MM.1S (cell line): Measurements from ENCODE around the gene CD207.

ENCODE experiments used
- DNase-seq: peaks from one replicate; pipeline ENCODE4 v3.0.0-alpha.2; 2015
- H2AFZ ChIP-seq: fragments of 300-600 bp; sonication (generic); 2 replicates; pipeline ENCODE4 v1.6.0; 2016; ENCODE audit warnings: antibody characterized with exemption, low read length
- H3F3A ChIP-seq: fragments of 300-600 bp; sonication (generic); 2 replicates; pipeline ENCODE4 v1.6.1; 2016; ENCODE audit warnings: mild to moderate bottlenecking, antibody characterized with exemption, low read length, moderate library complexity, mixed read lengths; ENCODE audit not compliant: insufficient read depth
- H3K27ac ChIP-seq: fragments of 300-600 bp; sonication (generic); 2 replicates; pipeline ENCODE4 v1.5.1; 2016; ENCODE audit warnings: mild to moderate bottlenecking, low read length
- H3K27me3 ChIP-seq: fragments of 300-600 bp; sonication (generic); replicated peaks from 2 replicates; pipeline ENCODE4 v1.6.0; 2016; ENCODE audit warnings: low read length; ENCODE audit not compliant: insufficient read depth
- H3K36me3 ChIP-seq: fragments of 300-600 bp; sonication (generic); replicated peaks from 2 replicates; pipeline ENCODE4 v1.6.1; 2016; ENCODE audit warnings: mild to moderate bottlenecking, low read length, mixed read lengths; ENCODE audit not compliant: insufficient read depth
- H3K4me1 ChIP-seq: fragments of 300-600 bp; sonication (generic); 2 replicates; pipeline ENCODE4 v1.6.1; 2016; ENCODE audit warnings: low read length, mixed read lengths
- H3K4me2 ChIP-seq: fragments of 300-600 bp; sonication (generic); 2 replicates; pipeline ENCODE4 v1.6.0; 2016; ENCODE audit warnings: low read depth, low read length
- H3K4me3 ChIP-seq: fragments of 300-600 bp; sonication (generic); 2 replicates; pipeline ENCODE4 v1.5.1; 2016; ENCODE audit warnings: low read length, mixed read lengths
- H3K79me2 ChIP-seq: fragments of 300-600 bp; sonication (generic); 2 replicates; pipeline ENCODE4 v1.6.1; 2016; ENCODE audit warnings: mixed run types, low read length, mixed read lengths
- H3K9ac ChIP-seq: fragments of 300-600 bp; sonication (generic); 2 replicates; pipeline ENCODE4 v1.6.1; 2016; ENCODE audit warnings: low read length, mixed read lengths
- H3K9me2 ChIP-seq: fragments of 300-600 bp; sonication (generic); replicated peaks from 2 replicates; pipeline ENCODE4 v1.6.1; 2016; ENCODE audit warnings: mild to moderate bottlenecking, low read length, mixed read lengths; ENCODE audit not compliant: insufficient read depth
- H3K9me3 ChIP-seq: fragments of 300-600 bp; sonication (generic); replicated peaks from 2 replicates; pipeline ENCODE4 v1.6.1; 2016; ENCODE audit warnings: mild to moderate bottlenecking, low read length, mixed read lengths; ENCODE audit not compliant: insufficient read depth
- H4K20me1 ChIP-seq: fragments of 300-600 bp; sonication (generic); 2 replicates; pipeline ENCODE4 v1.6.1; 2016; ENCODE audit warnings: mild to moderate bottlenecking, low read length, moderate library complexity, mixed read lengths; ENCODE audit not compliant: insufficient read depth
- CTCF ChIP-seq: fragments of 300-600 bp; sonication (generic); IDR thresholded peaks from 2 replicates; pipeline ENCODE4 v1.5.1; 2016; ENCODE audit warnings: antibody characterized with exemption, low read length, mixed read lengths
- EZH2 ChIP-seq: fragments of 300-600 bp; sonication (generic); optimal IDR thresholded peaks from 2 replicates; pipeline ENCODE3; 2017; ENCODE audit warnings: low read depth, mild to moderate bottlenecking, antibody characterized with exemption, low read length, mixed read lengths
- EZH2phosphoT487 ChIP-seq: fragments of 300-600 bp; sonication (generic); IDR thresholded peaks from 2 replicates; pipeline ENCODE4 v1.6.1; 2018; ENCODE audit warnings: antibody characterized with exemption, low read length

The CD207 gene

GRCh38 chr2:70822843-70823242 lies 12.8 kb downstream of the CD207 start:
- no peaks in the 10 kb centered on the region for H3K27me3 ChIP-seq
- no peak for DNase-seq
- H3K9me3 ChIP-seq: no peaks in the 10 kb centered on the region
- no peak overlapping the region for H3K9ac ChIP-seq
- no peaks in the 10 kb centered on the region for H3K9me2 ChIP-seq
- H2AFZ ChIP-seq: no peak overlapping the region
- no peak overlapping the region for H3K4me2 ChIP-seq
- H4K20me1 ChIP-seq: no peaks in the 10 kb centered on the region
- no peak overlapping the region for H3K4me3 ChIP-seq
- H3K36me3 ChIP-seq: no peaks in the 10 kb centered on the region
- no peaks in the 10 kb centered on the region for H3K79me2 ChIP-seq
- no peaks in the 10 kb centered on the region for H3F3A ChIP-seq
- no peak for TF ChIP-seq EZH2phosphoT487
- TF ChIP-seq CTCF: no peak
- no peak for TF ChIP-seq EZH2
- H3K27ac ChIP-seq: no peak overlapping the region
- H3K4me1 ChIP-seq: no peaks in the 10 kb centered on the region

GRCh38 chr2:70820499-70820898 lies 15.1 kb downstream of the CD207 start, which contains the start of gene CLEC4F:
Gene CLEC4F, minus strand, starts transcription at chr2:70820599. Its CDS starts 76 bp downstream, at chr2:70820523.
- Histone ChIP-seq H3K4me3 (no peak within 1 kb of the TSS), H3K79me2 (no peaks in the 10 kb centered on the region), H3K27me3 (no peaks in the 10 kb centered on the region), H3K9me2 (no peaks in the 10 kb centered on the region), H3K9me3 (no peaks in the 10 kb centered on the region), H2AFZ (no peak within 1 kb of the TSS), H3F3A (no peaks in the 10 kb centered on the region), H3K4me2 (no peak within 1 kb of the TSS), H3K36me3 (no peaks in the 10 kb centered on the region), H3K27ac (no peak within 1 kb of the TSS), H4K20me1 (no peaks in the 10 kb centered on the region), H3K9ac (no peak within 1 kb of the TSS), H3K4me1 (no peaks in the 10 kb centered on the region)
- DNase-seq: no peak
- TF ChIP-seq EZH2 (no peak), CTCF (no peak), EZH2phosphoT487 (no peak)

- Histone ChIP-seq H4K20me1 (no peaks in the 10 kb centered on the region), H3K9me2 (no peaks in the 10 kb centered on the region), H2AFZ (no peak overlapping the region), H3K4me2 (no peak overlapping the region), H3K27me3 (no peaks in the 10 kb centered on the region), H3K79me2 (no peaks in the 10 kb centered on the region), H3K4me1 (no peaks in the 10 kb centered on the region), H3K36me3 (no peaks in the 10 kb centered on the region), H3K27ac (no peak overlapping the region), H3K9me3 (no peaks in the 10 kb centered on the region), H3F3A (no peaks in the 10 kb centered on the region), H3K4me3 (no peak overlapping the region), H3K9ac (no peak overlapping the region)
- no peak for DNase-seq
- TF ChIP-seq EZH2phosphoT487: no peak
- no peak for TF ChIP-seq CTCF
- TF ChIP-seq EZH2: no peak
These were observed 18.2 kb downstream of the CD207 start for GRCh38 chr2:70817284-70817954.
